Midbrain (tissue), 1 donor: Measurements from ENCODE around the gene CLK2.
A peak's percentile ranks its signal among the peaks of the same experiment; 100 is the strongest.
"Not testable (repeated sequence)": the region's sequence is repeated elsewhere in the genome, so short reads cannot be mapped to it uniquely, and the experiment has no call there.

Experiments
- DNase-seq: peaks from one replicate; lab custom pipeline; 2025; lab: John Stamatoyannopoulos, UW

The CLK2 gene

GRCh38 chr1:155241841-155242264 lies 31.5 kb downstream of the CLK2 start:
- DNase-seq = no peak

- peak; percentile 90 for DNase-seq
These were observed 32.1 kb downstream of the CLK2 start for GRCh38 chr1:155241069-155241679.

GRCh38 chr1:155236451-155236850 lies 36.9 kb downstream of the CLK2 start:
- no peak for DNase-seq

GRCh38 chr1:155235375-155235774 lies 37.9 kb downstream of the CLK2 start:
- DNase-seq = not testable (repeated sequence)

GRCh38 chr1:155233502-155233901 lies 39.8 kb downstream of the CLK2 start:
- DNase-seq = not testable (repeated sequence)

- peak; percentile 59 for DNase-seq
These were observed 41.0 kb downstream of the CLK2 start for GRCh38 chr1:155232001-155232978.

GRCh38 chr1:155231302-155231701 lies 42.0 kb downstream of the CLK2 start:
- DNase-seq = not testable (repeated sequence)

GRCh38 chr1:155228096-155228427 lies 45.2 kb downstream of the CLK2 start:
- no peak for DNase-seq

- peak; percentile 98 for DNase-seq
These were observed 45.8 kb downstream of the CLK2 start for GRCh38 chr1:155227261-155228095.

GRCh38 chr1:155226910-155227260 lies 46.4 kb downstream of the CLK2 start:
- no peak for DNase-seq

- DNase-seq = peak; percentile 64
These were observed 47.0 kb downstream of the CLK2 start for GRCh38 chr1:155226188-155226909.

GRCh38 chr1:155225404-155225759 lies 47.9 kb downstream of the CLK2 start:
- DNase-seq = not testable (repeated sequence)

GRCh38 chr1:155223047-155223446 lies 50.3 kb downstream of the CLK2 start:
- no peak for DNase-seq

GRCh38 chr1:155220211-155220965 lies 52.9 kb downstream of the CLK2 start:
- not testable (repeated sequence) for DNase-seq

- peak; percentile 75 for DNase-seq
These were observed 53.7 kb downstream of the CLK2 start for GRCh38 chr1:155219592-155220031.

GRCh38 chr1:155218854-155219591 lies 54.3 kb downstream of the CLK2 start:
- DNase-seq = peak; percentile 85

GRCh38 chr1:155214702-155215101 lies 58.6 kb downstream of the CLK2 start:
- DNase-seq = not testable (repeated sequence)
